Kidney capillary endothelial cell (primary cell): ENCODE measurements around the gene DOK1.

Experiments
- DNase-seq: peaks from one replicate; pipeline ENCODE4 v3.0.0-alpha.2; 2018; ENCODE audit warnings: low spot score

The DOK1 gene

GRCh38 chr2:74603282-74604000, 48.9 kb downstream of the DOK1 start:
- no peak for DNase-seq

- DNase-seq, result no peak
Measured at GRCh38 chr2:74606927-74607326, 52.4 kb downstream of the DOK1 start.
